RKO (cell line): Measurements from ENCODE around the gene TTLL13.

Experiments
- DNase-seq: peaks from one replicate; pipeline ENCODE4 v3.0.0-alpha.2; 2016; ENCODE audit warnings: low spot score

The TTLL13 gene, protein sequence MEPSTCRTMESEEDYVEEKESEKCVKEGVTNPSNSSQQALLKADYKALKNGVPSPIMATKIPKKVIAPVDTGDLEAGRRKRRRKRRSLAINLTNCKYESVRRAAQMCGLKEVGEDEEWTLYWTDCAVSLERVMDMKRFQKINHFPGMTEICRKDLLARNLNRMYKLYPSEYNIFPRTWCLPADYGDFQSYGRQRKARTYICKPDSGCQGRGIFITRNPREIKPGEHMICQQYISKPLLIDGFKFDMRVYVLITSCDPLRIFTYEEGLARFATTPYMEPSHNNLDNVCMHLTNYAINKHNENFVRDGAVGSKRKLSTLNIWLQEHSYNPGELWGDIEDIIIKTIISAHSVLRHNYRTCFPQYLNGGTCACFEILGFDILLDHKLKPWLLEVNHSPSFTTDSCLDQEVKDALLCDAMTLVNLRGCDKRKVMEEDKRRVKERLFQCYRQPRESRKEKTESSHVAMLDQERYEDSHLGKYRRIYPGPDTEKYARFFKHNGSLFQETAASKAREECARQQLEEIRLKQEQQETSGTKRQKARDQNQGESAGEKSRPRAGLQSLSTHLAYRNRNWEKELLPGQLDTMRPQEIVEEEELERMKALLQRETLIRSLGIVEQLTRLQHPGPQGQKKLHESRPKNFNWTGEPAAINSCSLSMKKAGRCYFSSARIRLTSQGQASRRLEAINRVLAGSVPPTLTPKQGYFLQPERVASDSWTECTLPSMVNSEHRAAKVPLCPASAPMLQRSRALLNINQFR

DNA sequence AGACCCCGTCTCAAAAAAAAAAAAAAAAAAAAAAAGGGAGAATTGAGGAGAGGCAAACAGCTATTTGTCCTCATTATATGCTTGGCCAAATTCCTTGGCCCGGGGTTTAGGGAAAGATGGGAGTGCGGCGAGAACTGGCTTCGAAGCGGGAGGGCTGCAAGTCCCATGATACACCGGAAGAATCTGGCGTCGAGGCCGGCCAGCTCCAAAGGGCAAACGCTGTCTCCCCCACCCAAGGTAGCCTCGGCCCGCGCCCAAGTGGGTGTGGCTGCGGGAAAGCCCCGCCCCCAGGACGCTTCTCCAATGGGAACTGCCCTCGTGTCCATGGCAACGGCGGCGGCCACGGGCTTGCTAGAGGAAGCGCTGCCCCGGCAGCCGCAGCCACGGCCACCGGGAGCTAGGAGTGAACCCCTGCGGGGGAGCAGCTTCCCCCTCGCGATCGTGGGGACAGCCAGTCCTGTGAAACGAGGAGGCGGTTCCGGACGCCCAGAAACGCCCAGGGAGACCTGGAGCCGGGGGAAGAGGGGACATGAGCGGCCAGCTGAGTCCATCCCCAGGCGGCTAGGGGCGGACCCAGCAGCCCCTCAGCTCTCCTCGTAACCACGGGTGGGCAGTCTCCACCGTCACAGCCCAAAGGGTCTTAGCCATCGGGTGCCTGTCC lies at the start of gene TTLL13:
TTLL13 (plus strand) TSS at position 354 of the 661 bp plus-strand sequence. CDS start 1,075 bp downstream, outside the sequence.
- peak; percentile 86 for DNase-seq

GRCh38 chr15:90200534-90201129 lies 48.7 kb upstream of the TTLL13 start:
- DNase-seq, result no peak

DNA sequence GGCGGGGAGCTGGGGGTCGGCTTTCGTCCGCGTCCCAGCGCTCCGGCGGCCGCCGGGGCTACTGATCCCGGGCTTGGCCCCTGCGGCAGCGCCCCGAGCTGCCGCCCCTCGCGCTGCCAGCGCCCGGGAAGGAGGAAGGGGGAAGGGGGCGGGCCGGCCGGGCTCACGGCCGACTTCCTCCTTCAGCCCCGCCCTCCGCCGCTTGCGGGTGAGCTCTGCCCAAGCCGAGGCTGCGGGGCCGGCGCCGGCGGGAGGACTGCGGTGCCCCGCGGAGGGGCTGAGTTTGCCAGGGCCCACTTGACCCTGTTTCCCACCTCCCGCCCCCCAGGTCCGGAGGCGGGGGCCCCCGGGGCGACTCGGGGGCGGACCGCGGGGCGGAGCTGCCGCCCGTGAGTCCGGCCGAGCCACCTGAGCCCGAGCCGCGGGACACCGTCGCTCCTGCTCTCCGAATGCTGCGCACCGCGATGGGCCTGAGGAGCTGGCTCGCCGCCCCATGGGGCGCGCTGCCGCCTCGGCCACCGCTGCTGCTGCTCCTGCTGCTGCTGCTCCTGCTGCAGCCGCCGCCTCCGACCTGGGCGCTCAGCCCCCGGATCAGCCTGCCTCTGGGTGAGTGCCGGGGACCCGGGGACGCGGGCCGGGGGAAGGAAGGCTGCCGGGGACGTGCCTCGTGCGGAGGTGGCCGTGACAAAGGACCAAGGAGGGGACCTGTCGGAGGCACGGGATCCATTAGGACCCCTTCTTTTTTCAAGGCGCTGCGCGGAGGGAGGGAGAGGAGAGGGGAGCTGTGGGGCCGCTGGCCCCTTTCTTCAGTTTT lies 48.0 kb upstream of the TTLL13 start, which contains the start of gene SEMA4B:
SEMA4B (plus strand) TSS at position 201 of the 814 bp plus-strand sequence; CDS start at position 450, 249 bp downstream.
- peak; percentile 63 for DNase-seq

DNA sequence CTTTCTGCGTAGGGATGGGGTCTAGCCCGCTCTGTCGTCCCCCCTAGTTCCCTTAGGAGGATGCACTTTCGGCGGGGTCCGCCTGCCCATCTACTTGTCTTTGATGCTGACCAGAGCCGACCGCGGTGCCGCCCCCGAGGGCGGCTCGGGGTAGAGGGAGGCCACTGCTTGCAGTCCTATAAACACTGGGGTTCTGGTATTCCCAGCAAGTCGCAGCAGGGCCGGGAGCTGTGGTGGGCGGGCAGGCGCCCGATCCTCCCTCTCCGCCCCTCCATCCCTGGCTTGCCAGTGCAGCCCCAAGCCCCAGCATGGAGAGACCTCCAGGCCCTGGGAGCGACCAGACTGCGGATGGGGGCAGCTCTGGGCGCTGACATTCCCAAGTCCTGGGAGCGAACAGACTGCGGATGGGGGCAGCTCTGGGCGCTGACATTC lies 47.4 kb upstream of the TTLL13 start:
- peak; percentile 18 for DNase-seq

- DNase-seq, result no peak
These were observed 46.4 kb upstream of the TTLL13 start for GRCh38 chr15:90202929-90203328.

DNA sequence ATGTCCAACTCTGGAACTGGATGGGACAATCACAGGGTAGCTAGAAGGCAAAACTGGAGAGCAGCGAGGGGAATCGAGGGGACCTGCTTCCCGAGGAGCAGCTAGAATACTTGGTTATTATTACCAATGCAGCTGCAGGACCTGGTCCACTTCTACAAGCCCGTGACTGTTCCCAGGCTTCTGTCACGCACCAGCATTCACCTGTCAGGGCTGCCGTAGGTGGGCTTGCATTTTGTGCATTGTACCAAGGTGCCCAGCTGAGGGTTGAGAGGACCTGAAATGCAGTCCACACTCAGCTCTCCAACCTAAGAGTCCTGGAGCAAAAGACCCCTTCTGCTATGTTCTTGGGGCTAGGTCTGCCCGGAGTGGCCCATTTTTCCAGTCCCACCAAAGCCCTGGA lies 45.9 kb upstream of the TTLL13 start:
- no peak for DNase-seq

GRCh38 chr15:90203922-90204321 lies 45.4 kb upstream of the TTLL13 start:
- peak; percentile 15 for DNase-seq

DNA sequence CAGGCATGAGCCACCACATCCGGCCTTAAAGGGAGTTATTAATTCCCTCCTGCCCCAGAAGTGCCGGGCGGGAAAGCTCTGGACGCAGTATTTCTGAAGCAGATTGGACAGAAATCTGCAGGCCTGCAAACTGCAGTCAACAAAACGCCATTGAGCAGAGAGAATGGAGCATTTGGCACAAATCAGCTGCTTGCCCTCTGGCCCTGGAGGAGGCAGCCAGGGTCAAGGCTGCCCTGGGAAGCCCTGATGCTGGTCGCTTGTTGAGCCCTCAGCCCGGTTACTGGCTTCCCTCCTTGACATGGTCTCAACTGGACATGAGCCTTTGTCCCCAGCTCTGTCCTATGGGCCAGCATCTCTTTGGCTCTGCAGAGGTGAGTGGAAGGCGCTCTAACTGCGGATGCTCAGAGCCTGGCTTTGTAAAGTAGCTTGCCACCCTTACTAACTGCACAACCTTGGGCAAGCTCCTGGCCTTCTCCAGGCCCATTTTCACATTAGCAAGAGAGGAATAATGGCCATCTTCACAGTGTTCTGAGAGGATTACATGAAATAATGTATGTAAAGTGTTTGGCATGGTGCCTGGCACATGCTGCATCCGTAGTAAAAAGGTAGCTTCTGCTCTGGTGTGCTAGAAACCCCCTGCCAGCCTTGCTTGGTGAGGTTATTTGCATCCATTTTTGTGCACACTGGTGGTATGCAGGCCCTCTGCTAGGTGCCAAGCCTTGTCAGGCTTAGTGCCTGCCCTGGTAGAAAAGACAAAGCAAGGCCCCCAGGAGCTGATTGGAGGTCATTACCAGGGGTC lies 44.1 kb upstream of the TTLL13 start:
- no peak for DNase-seq

- no peak for DNase-seq
These were observed 43.5 kb upstream of the TTLL13 start for GRCh38 chr15:90205886-90206285.

GRCh38 chr15:90207252-90207651 lies 42.1 kb upstream of the TTLL13 start:
- DNase-seq, result no peak

DNA sequence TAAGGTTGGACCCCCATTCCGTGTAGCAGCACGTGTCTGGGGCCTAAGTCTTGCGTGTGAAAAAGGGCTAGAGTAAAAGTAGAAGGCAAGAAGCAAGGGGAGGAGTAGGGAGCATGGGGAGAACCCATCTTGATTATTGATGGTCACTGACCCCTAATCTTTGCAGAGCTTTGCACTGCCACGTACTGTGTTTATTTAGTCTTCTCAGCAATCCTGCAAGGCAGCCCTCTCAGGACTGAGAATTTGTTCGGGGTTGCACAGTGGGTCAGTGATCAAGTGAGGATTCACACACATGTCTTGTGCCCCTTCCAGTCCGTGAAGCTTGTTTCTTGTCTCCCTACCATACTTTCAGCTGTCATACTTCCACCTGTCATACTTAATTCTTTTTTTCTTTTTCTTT lies 41.0 kb upstream of the TTLL13 start:
- DNase-seq, result no peak

DNA sequence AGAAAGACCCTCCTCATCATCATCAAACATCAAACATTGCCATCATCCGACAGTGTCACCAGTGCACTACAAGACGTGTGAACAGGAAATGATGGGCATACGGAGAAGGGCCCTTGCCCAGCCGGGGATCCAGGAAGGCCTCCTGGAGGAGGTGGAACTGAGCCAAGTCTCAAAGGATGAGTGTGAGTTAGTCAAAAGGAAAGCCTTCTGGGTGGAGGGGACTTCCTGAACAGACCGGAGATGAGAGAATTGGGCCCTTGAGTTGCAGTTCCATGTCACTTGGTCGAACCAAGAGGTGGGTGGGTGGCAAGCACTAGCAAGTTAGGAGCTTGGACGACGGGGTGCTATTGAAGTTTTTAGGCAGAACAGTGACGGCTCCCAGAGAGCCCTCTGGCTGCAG lies 39.8 kb upstream of the TTLL13 start:
- DNase-seq, result no peak

GRCh38 chr15:90210593-90210992 lies 38.8 kb upstream of the TTLL13 start:
- DNase-seq, result no peak

GRCh38 chr15:90211009-90211408 lies 38.3 kb upstream of the TTLL13 start:
- no peak for DNase-seq

DNA sequence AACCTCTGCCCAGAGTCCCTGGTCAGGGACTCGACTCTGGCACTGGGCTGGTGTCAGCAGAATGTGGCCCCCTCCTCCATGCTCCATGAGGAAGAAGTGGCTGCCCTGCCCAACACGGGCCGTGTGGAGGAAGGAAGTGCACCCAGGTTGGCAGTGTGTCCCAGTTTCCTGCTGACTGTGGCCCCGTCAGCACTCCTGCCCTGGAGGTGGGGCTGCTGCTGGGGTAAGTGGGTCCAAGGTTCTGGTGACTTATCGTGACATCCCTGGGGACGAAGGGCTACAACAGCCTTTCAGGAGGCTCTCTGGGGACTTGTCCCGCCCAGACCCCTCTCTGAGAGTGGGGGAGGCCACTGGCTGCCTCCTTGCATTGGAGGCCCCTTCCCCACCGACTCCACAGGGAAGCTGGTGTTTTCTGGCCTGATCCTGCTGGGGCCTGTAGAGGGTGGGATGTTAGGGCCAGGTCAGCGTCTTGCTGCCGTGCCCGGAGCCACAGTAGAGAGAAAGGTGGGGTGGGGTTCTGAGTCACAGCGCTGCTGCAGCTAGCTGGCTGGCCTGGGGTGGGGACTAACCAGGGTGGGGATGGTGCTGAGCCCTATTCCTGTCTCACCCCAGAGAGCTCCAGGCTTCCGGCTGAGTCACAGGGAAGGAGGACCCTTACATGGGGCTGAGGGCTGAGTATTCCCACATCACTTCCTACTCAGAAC lies 37.8 kb upstream of the TTLL13 start:
- no peak for DNase-seq

- no peak for DNase-seq
These were observed 36.9 kb upstream of the TTLL13 start for GRCh38 chr15:90212221-90213098.

DNA sequence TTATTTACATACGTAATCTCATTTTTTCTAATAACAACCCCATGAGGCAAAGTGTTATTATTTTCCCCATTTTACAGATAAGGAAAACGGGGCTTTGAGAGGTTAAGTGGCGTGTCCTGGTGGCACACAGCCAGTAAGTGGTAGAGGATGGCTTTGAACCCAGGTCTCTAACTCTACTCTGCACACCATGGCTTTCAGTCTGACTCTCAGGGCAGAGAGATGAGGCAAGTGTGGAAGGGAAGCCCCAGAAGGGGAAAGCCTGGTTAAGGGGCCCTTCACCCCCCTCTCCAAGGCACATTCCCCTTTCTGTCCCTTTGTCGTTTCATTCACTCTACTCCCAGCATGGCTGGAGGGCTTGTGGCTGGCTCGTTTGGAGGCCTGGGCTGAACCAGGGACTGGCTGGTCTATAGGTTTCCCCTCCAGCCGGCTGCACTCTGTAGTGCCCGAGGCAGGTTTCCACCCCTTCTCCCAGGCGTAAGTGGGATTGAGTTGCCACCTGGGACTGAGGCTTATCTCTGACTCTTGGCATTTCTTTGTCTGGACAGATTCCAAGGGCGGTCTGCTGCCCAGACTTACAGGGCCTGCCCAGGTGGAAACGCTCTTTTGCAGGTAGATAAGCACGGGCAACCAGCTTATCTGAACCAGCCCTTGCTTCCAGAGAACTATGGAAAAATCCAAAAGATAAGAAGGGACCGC lies 36.1 kb upstream of the TTLL13 start:
- DNase-seq, result no peak

DNA sequence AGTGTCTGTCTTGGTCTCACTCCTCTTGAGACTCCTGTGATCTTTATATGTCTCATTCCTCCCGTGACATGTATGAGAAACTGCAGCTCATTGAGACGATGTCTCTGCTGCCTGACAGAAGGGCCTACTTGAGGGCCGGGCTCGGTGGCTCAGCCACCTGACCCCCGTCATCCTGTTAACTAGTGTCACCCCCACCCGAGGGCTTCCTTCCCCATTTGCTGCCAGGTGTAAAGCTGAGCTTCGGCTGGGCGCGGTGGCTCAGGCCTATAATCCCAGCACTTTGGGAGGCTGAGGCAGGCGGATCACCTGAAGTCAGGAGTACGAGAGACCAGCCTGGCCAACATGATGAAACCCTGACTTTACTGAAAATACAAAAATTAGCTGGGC lies 35.5 kb upstream of the TTLL13 start:
- DNase-seq, result no peak
